ENCODE data around the gene CLPX. TPM values are rescaled to one million over a fixed set of nuclear protein-coding genes. Genes with fewer than 3 reads are reported as not detected.

Gene CLPX
- total and polyA plus RNA-seq, 8 donors = 41.0 to 80.5 (median 64.2) TPM

- DNase-seq (no peak), ATAC-seq (no peak)
- intact Hi-C loops (cut with DNase I) = no loop called here
- no peak for TF ChIP-seq CTCF (IDR thresholded peaks at IDR 0.05)
- H3K27me3 ChIP-seq = no peaks in the 10 kb centered on the region
- H3K4me3 ChIP-seq = no peak overlapping the region
- peaks cover 0 to 89% of the 10 kb centered on the region in 2 donors for H3K36me3 ChIP-seq
- no peak overlapping the region for H3K27ac ChIP-seq
- peaks cover 0 to 17% of the 10 kb centered on the region in 2 donors for H3K4me1 ChIP-seq
- H3K9me3 ChIP-seq = no peaks in the 10 kb centered on the region
Observed at GRCh38 chr15:65175511-65175910, 9.6 kb downstream of the CLPX start.

GRCh38 chr15:65174509-65174908, 10.6 kb downstream of the CLPX start:
- H3K9me3 ChIP-seq = no peaks in the 10 kb centered on the region
- peaks cover 0 to 14% of the 10 kb centered on the region in 2 donors for H3K4me1 ChIP-seq
- DNase-seq (no peak), ATAC-seq (no peak)
- peaks cover 0 to 97% of the 10 kb centered on the region in 2 donors for H3K36me3 ChIP-seq
- H3K27me3 ChIP-seq = no peaks in the 10 kb centered on the region
- TF ChIP-seq CTCF (IDR thresholded peaks at IDR 0.05) = no peak
- intact Hi-C loops (cut with DNase I) = no loop called here
- no peak overlapping the region for H3K4me3 ChIP-seq
- no peak overlapping the region for H3K27ac ChIP-seq

- DNase-seq = no peak
Observed at GRCh38 chr15:65172531-65172930, 12.6 kb downstream of the CLPX start.

GRCh38 chr15:65171428-65171827, 13.7 kb downstream of the CLPX start:
- H3K27me3 ChIP-seq = no peaks in the 10 kb centered on the region
- intact Hi-C loops (cut with DNase I) = no loop called here
- H3K27ac ChIP-seq = no peak overlapping the region
- peaks cover 0 to 84% of the 10 kb centered on the region in 2 donors for H3K36me3 ChIP-seq
- DNase-seq (no peak), ATAC-seq (no peak)
- H3K4me3 ChIP-seq = no peak overlapping the region
- no peaks in the 10 kb centered on the region for H3K4me1 ChIP-seq
- no peaks in the 10 kb centered on the region for H3K9me3 ChIP-seq
- no peak for TF ChIP-seq CTCF (IDR thresholded peaks at IDR 0.05)

More at GRCh38 chr15:65172531-65172930, 12.6 kb downstream of the CLPX start:
- H3K36me3 ChIP-seq = peaks cover 0 to 87% of the 10 kb centered on the region in 2 donors
- no peaks in the 10 kb centered on the region for H3K9me3 ChIP-seq
- peaks cover 0 to 3% of the 10 kb centered on the region in 2 donors for H3K4me1 ChIP-seq
- no peaks in the 10 kb centered on the region for H3K27me3 ChIP-seq
- ATAC-seq = no peak
- no peak overlapping the region for H3K27ac ChIP-seq
- TF ChIP-seq CTCF (IDR thresholded peaks at IDR 0.05) = no peak
- no peak overlapping the region for H3K4me3 ChIP-seq
- intact Hi-C loops (cut with DNase I) = no loop called here

- intact Hi-C loops (cut with DNase I) = no loop called here
- no peak for DNase-seq
- Histone ChIP-seq H3K27ac (no peak overlapping the region), H3K27me3 (no peaks in the 10 kb centered on the region), H3K4me1 (no peaks in the 10 kb centered on the region), H3K4me3 (no peak overlapping the region), H3K9me3 (no peaks in the 10 kb centered on the region), H3K36me3 (peaks cover 0 to 80% of the 10 kb centered on the region in 2 donors)
- TF ChIP-seq CTCF (IDR thresholded peaks at IDR 0.05) = no peak
- no peak for ATAC-seq
Observed at GRCh38 chr15:65165875-65166274, 19.3 kb downstream of the CLPX start.
